Measurements from ENCODE around the gene CTRB1.
"Not testable (repeated sequence)": the region's sequence is repeated elsewhere in the genome, so short reads cannot be mapped to it uniquely, and the experiment has no call there.

The CTRB1 gene

DNA sequence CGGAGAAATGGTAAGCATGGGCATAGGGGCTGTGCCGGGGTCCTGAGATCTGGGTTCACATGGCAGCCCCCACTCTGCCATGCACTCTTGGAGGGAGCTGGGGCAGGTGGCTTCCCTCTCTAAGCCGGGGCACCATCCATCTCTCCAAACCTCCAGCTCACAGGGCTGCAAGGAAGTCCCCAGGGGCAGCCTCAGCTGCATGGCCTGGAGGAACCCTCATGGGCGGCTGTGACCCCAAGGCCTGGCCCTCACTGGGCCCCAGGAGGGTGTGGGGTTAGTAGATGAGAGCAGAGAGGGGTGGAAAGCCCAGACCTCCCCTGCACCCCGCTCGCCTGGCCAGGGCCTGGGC lies 14.4 kb upstream of the CTRB1 start:
- no peak for DNase-seq (ENCODE audit: low read depth)

DNA sequence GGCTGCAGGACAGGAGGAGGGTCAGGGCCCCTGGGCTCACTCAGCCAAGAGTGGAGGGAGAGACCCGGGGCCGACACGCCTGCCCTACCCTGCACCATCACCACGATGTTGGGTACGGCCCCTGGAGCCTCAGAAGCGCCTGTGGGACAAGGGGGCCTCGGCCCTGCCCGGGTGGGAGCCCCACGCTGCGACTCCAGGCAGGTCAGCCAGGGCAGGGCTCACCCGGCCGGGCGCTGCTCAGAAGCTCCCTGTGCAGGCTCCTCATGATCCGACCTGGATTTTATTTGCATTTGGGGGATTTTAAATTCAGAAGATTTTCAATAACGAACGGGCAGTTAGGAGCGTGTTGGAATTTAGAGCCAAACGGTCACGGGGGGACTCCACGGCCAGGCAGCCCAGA lies 13.9 kb upstream of the CTRB1 start:
- DNase-seq (ENCODE audit: low read depth): not testable (repeated sequence)

DNA sequence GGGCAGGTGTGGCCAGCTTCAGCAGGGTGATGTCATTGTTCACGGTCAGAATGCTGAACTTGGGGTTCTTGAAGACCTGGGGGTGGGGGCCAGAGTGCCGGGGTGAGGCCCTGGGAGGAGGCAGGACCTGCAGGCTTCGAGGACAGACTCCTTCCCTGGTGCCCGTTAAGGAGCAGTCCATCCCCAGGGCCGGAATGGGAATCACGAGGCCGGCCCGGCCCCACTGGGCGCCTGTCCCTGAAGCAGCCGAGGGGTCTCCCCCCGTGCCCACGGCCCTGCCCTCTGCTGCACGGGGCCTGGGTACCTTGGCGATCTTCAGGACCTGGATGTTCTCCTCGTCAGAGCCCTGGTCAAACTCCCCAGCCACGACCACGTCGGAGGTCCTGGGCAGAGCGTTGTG lies 13.3 kb upstream of the CTRB1 start:
- DNase-seq (ENCODE audit: low read depth): not testable (repeated sequence)

DNA sequence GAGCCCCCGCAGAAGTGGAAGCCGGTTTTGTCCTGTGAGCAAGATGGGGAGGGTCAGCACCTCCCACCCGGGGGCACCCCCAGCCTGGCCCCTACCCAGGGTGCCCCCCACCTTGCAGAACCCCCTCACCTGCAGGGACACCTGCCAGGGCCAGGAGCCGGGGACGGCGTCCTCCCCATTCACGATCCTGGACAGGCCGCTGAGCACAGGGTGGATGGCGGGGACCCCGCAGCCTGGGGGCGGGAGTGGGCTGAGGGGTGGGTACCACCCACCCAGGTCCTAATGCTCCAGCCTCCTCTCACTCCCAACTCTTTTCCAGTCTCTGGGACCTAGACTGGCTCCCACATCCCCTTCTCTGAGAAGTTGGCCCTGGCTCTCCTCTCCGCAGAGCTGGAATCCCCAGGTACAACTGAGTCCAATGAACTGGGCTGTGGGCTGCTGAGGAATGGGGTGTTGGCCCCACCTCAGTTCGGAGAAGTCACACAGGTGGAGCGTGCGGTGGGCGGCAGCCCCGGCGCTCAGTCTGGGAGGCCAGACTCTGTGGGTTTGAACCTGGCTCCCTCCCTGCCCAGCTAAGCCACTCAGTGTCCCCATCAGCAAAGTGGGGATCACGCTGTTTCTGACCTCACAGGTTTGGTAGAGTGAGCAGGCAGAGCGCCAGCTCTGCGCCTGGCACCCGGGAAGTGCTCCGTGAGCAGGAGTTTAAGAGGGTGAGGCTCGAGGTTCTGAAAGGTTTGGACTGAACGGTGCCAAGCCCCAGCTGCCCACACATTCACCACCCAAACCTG lies 12.6 kb upstream of the CTRB1 start:
- not testable (repeated sequence) for DNase-seq (ENCODE audit: low read depth)

DNA sequence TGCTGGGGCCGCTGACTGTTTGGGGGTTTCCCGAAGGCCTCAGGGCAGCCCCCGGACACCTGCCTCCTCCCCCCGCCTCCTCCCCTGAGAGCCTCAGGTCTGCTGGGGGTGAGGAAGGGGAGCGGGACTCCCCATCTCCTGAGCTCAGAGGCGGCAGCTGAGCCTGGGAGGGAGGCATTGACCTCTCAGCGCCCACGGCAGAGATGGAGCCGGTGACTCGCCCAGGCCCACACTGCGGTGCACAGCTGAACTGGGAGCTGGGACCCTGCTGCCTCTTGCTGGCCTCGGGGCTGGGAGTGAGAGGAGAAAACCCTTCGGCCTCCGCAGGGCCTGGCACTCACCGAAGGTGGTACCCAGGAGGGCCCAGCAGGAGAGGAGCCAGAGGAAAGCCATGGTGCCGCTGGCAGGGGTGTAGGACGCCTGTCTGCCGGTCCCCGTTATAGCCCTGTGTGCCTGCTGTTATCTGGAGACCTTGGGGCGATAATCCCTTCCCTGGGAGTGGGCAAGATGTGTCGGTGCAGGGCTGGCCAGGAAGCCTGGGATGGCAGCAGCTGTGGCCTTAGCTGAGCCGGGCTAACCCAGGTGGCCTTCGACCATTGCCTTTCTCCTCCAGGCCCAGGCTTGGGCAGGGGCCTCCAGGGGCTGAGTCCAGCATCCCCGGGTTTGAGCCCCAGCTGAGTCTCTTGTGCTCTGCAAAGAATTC lies 11.9 kb upstream of the CTRB1 start, which contains the start of gene CTRB2:
TSS of gene CTRB2 (minus strand) at position 413 of the 703 bp plus-strand sequence. CDS start at position 393, 20 bp downstream.
- no peak for DNase-seq (ENCODE audit: low read depth)

DNA sequence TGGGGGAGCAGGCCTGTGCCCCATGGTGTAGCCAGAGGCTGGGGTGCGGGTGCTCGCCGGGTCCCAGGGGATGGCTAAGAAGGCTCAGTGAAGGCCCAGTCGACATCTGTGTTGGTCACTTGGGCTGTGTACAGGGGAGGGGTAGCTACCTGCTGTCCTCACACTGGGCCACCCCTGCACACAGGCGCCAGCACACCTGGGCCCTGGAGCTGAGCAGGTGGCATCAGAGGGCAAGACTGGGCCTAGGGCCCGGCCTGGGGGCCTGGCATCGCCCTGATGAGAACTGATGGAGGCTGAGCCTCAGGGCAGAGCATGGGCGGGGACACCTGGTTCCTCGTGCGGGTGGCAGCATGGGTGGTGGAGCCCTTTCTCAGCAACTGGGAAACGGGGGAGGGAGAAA lies 11.0 kb upstream of the CTRB1 start:
- DNase-seq (ENCODE audit: low read depth): no peak

DNA sequence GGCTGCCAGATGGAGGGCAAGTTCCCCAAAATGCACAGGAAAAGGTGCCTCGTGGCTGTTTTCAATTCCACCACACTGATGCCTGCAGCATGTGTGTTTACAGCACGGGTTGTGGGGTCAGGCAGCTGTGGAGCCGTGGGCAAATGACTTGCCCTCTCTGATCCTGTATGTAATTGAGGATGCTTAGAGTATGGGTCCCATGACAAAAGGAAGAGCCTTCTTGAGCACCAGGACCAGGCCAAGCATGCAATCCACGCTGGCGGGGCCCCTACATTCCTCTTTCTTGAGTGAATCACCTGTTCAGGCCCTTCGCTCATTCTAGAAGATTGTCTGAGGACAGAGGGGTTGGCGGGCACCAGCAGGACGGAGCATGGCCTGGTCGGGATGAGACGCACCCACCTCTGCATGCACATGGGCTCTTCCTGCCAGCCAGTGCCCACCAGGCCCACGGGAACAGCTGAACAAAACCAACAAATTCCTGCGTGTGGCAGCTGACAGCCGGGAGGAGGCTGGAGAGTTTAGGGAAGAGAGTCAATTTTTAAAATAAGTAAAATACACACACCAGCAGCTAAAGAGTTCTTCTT lies 10.5 kb upstream of the CTRB1 start:
- no peak for DNase-seq (ENCODE audit: low read depth)

DNA sequence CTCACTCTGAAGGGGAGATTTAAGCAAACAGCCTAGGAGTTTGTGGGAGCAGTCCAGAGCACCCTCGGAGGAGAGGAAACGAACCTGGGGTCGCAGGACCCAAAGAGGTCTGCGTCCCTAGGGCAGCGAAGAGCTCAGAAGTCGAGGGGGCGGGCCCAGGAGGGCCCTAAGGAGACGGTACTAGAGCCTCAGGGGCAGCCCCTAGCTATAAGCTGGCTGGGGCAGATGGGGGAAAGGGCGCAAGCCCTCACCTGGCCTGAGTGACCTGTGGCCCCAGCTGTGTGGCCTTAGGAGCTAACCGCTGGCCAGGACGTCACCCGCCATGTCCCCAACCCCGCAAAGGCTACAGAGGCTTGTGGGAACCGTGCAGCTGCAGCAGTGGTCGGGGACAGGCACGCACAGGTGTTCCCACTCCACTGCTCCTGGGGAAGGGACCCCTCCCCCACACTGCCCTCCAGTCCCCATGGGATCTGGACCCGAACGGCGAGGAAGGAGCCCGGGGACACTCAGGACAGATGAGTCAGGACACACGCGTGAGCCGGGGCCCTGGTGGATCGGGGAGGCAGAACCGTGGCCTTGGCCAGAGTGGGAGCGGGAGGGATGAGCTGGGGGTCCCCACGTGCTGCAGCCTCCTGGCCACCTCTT lies 9.8 kb upstream of the CTRB1 start:
- DNase-seq (ENCODE audit: low read depth): no peak

DNA sequence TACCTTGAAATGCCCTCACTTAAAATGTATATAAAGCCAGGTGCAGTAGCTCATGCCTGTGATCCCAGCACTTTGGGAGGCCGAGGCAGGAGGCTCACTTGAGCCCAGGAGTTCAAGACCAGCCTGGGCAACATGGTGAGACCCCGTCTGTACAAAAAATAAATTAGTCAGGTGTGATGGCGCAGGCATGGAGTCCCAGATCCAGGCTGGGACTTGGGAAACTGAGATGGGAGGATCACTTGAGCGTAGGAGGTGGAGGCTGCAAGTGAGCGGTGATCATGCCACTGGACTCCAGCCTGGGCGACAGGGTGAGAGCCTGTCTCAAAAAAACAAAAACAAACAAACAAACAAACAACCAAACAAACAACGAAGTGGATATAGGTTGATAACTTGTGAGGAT lies 9.3 kb upstream of the CTRB1 start:
- not testable (repeated sequence) for DNase-seq (ENCODE audit: low read depth)

DNA sequence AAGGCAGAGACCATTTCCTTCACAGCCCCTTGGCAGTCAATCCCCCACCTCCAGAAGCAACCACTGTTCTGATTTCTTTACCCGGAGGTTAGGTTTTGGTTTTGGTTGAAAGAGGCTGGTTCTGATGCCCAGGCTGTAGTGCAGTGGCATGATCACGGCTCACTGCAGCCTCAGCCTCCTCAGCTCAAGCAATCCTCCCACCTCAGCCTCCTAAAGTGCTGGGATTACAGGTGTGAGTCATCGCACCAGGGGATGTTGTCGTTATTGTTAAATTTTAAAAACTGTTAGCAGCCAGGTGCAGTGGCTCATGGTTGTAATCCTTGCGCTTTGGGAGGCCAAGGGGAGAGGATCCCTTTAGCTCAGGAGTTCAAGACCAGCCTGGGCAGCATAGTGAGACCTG lies 8.8 kb upstream of the CTRB1 start:
- no peak for DNase-seq (ENCODE audit: low read depth)

DNA sequence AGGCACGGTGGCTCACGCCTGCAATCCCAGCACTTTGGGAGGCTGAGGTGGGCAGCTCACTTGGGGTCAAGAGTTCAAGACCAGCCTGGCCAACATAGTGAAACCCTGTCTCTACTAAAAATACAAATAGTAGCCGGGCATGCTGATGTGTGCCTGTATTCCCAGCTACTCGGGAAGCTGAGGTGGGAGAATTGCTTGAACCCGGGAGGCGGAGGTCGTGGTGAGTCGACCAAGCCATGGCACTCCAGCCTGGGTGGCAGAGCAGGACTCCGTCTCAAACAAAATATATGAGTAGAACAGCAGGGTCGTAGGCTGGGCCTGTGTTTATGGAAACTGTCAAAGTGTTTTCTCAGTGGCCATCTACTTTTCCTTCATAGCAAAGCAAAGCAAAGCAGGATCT lies 7.5 kb upstream of the CTRB1 start:
- not testable (repeated sequence) for DNase-seq (ENCODE audit: low read depth)

DNA sequence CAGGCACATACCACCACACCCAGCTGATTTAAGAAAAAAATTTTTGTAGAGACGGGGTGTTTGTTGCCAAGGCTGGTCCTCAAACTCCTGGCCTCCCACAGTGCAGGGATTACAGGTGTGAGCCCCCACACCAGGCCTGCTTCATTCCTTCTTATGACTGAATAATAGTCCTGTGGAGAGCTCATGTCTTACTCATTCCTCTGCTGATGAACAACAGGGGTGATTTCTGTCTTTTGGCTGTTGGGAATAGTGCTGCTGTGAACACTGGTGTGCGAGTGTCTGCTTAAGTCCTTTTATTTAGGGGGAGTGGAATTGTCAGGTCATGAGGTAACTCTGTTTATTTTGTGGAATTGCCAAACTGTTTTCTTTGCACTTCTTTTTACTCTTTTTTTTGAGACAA lies 2.7 kb upstream of the CTRB1 start:
- no peak for DNase-seq (ENCODE audit: low read depth)

DNA sequence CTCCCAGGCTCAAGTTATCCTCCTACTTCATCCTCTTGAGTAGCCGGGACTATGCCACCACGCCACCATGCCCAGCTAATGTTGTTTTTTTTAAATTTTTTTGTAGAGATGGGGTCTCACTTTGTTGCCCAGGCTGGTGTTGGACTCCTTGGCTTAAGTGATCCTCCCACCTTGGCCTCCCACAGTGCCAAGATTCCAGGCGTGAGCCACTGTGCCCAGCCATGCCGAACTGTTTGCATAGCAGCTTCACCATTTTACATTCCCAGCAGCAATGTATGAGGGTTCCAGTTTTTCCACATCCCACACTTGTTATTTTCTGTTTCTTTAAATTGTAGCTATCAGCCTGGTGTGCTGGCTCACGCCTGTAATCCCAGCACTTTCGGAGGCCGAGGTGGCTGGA lies 2.2 kb upstream of the CTRB1 start:
- DNase-seq (ENCODE audit: low read depth): no peak

DNA sequence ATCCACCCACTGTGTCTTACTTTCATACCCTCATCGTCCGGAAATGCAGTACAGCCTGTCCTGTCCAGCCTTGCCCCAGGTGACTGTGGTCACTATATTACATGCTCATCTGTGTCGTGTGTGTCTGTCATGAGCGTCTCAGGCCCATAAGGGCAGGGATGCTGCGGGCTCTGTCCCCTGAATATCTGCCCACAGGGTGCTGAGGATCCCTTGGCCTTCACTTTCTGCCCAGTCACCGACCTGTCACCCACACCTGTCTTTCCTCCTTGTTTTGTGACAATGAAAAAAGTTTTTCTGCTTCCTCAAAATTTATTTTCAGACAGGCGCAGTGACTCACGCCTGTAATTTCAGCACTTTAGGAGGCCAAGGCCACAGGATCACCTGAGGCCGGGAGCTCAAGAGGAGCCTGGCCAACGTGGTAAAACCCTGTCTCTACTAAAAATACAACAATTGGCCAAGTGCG lies 1.4 kb upstream of the CTRB1 start:
- DNase-seq (ENCODE audit: low read depth): no peak

DNA sequence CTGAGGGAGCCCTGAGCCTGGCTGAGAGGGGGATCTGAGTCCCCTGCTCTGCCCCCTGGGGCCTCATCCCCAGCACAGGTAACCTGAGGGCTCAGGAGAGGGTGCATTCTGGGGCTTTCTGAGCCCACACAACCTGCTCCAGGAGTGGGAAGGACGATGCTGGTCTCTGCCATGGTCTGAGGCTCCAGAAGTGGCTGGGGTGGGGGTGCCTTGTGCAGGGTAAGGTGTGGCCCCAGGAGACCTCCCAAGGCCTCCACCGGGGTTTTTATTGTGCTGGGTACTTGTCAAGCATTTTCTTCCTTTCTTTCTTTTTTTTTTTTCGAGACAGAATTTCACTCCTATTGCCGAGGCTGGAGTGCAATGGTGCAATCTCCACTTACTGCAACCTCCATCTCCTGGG lies 300 bp downstream of the CTRB1 start:
- no peak for DNase-seq (ENCODE audit: low read depth)

DNA sequence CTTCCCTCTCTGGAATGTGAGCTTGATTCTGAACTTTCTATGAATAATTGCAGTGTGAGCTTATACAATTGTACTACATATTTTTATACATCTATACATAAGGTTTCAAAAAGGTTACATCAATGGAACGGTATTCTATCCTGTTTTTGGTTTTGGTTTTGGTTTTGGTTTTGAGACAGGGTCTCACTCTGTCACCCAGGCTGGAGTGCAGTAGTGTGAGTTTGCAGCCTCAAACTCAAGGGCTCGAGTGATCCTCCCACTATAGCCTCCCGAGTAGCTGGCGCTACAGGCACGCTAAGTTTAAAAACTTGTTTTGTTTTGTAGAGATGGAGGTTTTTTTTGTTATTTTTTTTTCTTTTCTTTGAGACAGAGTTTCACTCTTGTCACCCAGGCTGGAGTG lies 1.1 kb downstream of the CTRB1 start:
- no peak for DNase-seq (ENCODE audit: low read depth)

DNA sequence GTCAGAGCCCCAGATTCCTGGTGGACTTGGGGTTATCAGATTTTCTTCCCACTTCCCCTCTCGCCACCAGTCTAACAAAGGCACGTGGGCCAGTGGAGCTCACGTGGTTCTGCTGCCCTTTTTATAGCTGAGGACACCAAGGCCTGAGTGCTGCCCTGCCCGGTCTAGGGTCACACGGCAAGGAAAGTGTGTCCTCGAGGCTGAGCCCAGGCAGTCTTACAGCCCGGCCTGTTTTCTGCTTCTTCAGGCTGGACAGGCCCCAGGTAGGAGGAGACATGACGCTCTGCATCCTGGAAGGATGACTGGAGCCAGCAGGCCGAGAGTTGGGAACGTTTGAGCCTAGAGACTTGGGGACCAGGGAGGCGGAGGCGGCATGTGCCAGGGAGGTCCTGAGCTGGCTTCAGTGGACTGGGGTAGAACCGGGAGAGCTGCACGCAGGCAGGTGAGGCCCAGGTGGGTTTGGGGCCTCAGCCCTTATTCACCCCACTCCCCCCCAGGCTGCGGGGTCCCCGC lies 3.5 kb downstream of the CTRB1 start:
- DNase-seq (ENCODE audit: low read depth): no peak

DNA sequence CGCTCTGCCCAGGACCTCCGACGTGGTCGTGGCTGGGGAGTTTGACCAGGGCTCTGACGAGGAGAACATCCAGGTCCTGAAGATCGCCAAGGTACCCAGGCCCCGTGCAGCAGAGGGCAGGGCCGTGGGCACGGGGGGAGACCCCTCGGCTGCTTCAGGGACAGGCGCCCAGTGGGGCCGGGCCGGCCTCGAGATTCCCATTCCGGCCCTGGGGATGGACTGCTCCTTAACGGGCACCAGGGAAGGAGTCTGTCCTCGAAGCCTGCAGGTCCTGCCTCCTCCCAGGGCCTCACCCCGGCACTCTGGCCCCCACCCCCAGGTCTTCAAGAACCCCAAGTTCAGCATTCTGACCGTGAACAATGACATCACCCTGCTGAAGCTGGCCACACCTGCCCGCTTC lies 4.3 kb downstream of the CTRB1 start:
- not testable (repeated sequence) for DNase-seq (ENCODE audit: low read depth)

DNA sequence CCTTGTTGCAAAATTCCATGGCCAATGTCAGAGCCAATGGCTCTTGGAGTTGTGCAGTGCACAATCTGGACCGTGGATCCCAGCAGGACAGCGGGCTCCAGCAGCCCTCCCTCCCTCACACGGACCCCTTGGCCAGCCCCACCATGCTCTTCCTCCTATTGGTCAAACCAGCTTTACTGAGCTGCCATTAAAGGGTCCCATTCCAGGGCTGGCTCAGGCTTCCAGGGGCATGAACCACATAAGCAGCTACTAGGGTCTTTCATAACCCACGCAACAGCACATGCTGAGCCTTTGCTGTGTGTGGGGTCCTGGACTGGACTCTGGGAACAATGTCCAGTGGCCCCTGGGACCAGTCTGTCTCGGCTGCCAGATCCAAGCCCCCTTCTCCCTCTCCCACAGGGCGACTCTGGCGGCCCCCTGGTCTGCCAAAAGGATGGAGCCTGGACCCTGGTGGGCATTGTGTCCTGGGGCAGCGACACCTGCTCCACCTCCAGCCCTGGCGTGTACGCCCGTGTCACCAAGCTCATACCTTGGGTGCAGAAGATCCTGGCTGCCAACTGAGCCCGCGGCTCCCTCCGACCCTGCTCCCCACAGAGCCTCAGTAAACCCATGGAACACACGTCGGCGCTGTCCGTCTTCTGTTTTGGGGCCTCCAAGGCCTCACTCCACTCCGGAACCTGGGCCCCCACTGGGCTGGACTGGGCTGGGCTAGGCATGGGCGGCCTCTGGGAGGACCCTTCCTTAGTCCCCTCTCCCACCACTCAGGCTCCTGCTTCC lies 5.7 kb downstream of the CTRB1 start:
- no peak for DNase-seq (ENCODE audit: low read depth)

DNA sequence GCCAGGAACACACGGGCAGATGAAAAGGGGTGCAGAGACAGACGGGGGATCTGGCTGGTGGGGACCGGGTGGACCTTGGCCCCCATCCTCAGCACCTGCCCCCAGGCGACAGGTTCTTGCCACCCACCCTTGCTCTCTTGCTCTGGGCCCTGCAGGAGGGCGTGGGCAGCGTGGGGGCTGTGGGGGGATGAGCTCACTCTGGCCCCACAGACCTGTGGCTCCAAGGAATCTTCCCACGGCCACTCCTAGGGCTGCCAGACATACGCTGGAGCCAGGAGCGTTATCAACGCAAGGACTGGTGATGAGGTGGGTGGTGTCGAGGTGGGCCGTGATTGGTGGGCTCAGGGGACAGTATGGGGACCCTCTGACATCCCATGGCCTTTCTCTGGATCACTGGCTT lies 6.3 kb downstream of the CTRB1 start:
- no peak for DNase-seq (ENCODE audit: low read depth)

DNA sequence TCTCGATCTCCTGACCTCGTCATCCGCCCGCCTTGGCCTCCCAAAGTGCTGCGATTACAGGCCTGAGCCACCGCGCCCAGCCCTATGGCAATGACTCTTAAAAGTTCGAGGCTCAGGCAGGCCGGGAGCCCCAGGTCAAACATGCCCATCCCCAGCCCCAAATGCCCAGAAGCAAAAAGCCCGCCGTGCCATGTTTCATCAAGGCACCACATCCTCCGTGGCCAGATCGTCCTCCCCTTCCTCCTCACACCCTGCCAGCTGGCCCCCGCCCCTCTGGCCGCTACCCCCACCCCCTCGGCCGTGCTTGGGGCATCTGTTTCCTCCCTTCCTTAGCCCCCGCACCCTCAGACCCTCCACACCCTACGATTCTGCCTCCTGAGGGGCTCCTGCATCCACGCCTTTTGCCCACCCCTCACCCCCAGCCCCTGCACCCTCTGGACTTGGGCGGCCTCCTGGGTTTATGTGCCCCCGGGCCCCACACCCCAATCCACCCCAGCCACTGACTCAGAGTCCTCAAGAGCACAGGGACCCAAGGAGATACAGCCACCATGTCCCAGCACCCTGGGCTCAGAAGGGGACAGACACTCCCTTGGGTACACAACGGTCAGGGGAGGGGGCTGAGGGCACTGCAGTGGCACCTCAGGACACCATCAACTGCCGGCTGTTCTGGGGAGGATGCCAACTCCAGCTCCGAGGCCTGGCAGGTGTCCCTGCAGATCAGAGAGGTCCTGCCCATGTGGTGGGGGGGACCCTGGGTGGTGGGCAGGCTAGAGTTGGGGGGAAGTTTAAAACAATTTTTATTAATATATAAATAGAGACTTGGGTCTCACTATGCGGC lies 7.1 kb downstream of the CTRB1 start:
- no peak for DNase-seq (ENCODE audit: low read depth)
